Measurements from ENCODE around the gene PRKAR1A.

DNA sequence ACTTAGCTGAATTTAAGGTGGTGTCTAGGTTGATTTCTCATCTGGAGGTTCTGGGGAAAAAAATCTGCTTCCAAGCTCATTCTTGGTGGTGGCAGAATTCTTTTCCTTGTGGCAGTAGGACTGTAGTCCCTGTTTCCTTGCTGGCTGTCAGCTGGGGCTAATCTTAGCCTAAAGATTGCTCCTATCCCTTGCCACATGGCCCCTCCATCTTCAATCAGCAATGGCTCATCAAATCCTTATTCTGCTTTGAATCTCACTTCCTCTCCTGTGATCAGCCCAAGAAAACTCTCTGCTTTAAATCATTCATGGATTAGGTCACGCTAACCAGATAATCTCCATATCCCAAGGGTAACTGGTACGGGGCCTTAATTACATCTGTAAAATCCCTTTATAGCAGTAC, 82.3 kb downstream of the PRKAR1A start:
- TF ChIP-seq, protein P1, sequence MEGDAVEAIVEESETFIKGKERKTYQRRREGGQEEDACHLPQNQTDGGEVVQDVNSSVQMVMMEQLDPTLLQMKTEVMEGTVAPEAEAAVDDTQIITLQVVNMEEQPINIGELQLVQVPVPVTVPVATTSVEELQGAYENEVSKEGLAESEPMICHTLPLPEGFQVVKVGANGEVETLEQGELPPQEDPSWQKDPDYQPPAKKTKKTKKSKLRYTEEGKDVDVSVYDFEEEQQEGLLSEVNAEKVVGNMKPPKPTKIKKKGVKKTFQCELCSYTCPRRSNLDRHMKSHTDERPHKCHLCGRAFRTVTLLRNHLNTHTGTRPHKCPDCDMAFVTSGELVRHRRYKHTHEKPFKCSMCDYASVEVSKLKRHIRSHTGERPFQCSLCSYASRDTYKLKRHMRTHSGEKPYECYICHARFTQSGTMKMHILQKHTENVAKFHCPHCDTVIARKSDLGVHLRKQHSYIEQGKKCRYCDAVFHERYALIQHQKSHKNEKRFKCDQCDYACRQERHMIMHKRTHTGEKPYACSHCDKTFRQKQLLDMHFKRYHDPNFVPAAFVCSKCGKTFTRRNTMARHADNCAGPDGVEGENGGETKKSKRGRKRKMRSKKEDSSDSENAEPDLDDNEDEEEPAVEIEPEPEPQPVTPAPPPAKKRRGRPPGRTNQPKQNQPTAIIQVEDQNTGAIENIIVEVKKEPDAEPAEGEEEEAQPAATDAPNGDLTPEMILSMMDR (IDR thresholded peaks at IDR 0.05), result no peak
- TF ChIP-seq POLR2A (IDR thresholded peaks at IDR 0.05), result no peak
- TF ChIP-seq POLR2AphosphoS5 (IDR thresholded peaks at IDR 0.05), result no peak

Measured in prostate gland (tissue), 2 donors.